Central memory CD8-positive, alpha-beta T cell (primary cell): Measurements from ENCODE around the gene SOBP.

Source experiments
- ATAC-seq: fragments of 150-1000 bp; cut with Tn5 transposase; replicated peaks from 2 replicates; pipeline ENCODE4 v1.10.0; 2022; ENCODE audit warnings: mild to moderate bottlenecking, moderate FRiP score, moderate number of reproducible peaks; ENCODE audit not compliant: poor library complexity, severe bottlenecking; ENCODE audit errors: extremely low read depth
- DNase-seq, 2 donors: peaks; one replicate each; pipeline ENCODE4 v3.0.0; 2021; ENCODE audit warnings: low spot score in 2 of 2
- H3K27ac Mint-ChIP-seq: one replicate; pipeline ENCODE4 v1.8.0; 2022; ENCODE audit warnings: low read depth, mild to moderate bottlenecking, moderate library complexity, mixed read lengths
- H3K27me3 Mint-ChIP-seq: one replicate; pipeline ENCODE4 v1.8.0; 2022; ENCODE audit warnings: mixed read lengths
- H3K36me3 Mint-ChIP-seq: one replicate; pipeline ENCODE4 v1.8.0; 2022; ENCODE audit warnings: mild to moderate bottlenecking, moderate library complexity, mixed read lengths; ENCODE audit not compliant: insufficient read depth
- H3K4me1 Mint-ChIP-seq: one replicate; pipeline ENCODE4 v1.8.0; 2022; ENCODE audit warnings: mixed read lengths
- H3K4me3 Mint-ChIP-seq: one replicate; pipeline ENCODE4 v1.8.0; 2022; ENCODE audit warnings: mild to moderate bottlenecking, moderate library complexity, mixed read lengths
- H3K9me3 Mint-ChIP-seq: one replicate; pipeline ENCODE4 v1.8.0; 2022; ENCODE audit warnings: mixed read lengths

The SOBP gene

DNA sequence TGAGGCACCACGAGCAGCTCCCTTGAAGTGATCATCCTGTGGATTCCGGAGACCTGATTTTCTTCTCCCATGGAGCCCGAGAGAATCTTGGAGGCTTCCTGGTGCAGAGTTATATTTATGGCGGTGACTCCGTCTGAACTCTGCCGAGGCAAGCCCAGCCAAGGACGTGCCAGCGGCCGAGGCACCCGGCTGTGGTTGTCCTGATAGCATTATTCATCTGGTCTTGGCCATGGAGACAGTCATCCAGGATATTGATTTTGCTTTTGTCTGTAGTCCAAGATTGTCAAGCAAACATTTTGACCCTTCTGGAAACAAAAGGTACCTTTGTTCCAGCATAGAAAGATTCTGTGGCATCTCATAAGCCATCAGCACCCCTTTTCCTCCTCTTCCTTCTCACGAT lies 170.9 kb downstream of the SOBP start:
- peaks cover 1% of the 10 kb centered on the region for H3K36me3 Mint-ChIP-seq
- no peak overlapping the region for H3K4me3 Mint-ChIP-seq
- DNase-seq (no peak), ATAC-seq (no peak)
- no peak overlapping the region for H3K27ac Mint-ChIP-seq
- no peaks in the 10 kb centered on the region for H3K9me3 Mint-ChIP-seq
- H3K4me1 Mint-ChIP-seq: peaks cover 18% of the 10 kb centered on the region
- peaks cover 20% of the 10 kb centered on the region for H3K27me3 Mint-ChIP-seq

DNA sequence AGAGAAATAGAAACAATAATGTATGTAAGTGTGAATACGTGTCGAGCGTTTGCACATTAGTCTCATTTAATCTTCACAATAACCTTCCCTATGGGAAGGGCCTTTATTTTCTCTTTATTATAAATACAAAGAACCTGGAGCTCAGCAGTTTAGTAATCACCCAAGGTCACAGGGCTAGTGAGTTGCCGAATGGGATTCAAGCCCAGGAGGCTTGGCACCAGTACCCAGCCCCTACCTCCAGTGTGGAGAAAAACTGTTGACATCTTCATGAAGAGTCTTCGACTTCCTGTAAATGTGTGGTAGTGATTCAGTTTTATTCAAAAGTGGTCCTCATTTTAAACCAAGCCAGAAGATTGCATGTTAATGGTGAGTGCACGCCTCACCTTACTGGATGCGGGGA lies 171.4 kb downstream of the SOBP start:
- ATAC-seq (no peak), DNase-seq (no peak)
- peaks cover 1% of the 10 kb centered on the region for H3K36me3 Mint-ChIP-seq
- H3K4me1 Mint-ChIP-seq: peaks cover 13% of the 10 kb centered on the region
- H3K4me3 Mint-ChIP-seq: no peak overlapping the region
- H3K27me3 Mint-ChIP-seq: peaks cover 20% of the 10 kb centered on the region
- H3K27ac Mint-ChIP-seq: no peak overlapping the region
- H3K9me3 Mint-ChIP-seq: no peaks in the 10 kb centered on the region

DNA sequence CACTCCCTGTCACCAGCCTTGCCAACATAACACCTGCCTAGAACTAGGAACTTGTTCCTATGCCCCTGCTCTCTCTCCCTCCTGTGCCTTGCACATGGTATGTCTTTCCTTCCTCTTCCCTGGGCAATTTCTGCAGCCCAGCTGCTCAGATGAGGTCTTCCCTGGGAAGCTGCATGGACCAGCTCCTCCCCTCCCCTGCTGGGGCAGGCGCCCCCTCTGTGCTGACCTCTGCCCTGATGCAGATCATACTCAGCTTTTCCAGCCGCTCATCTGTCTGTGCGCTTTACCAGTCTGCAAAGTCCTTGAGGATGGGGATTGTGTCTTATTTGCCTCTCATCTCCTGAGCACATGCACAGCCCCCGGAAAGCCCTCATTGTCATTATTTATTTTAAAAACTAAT lies 172.4 kb downstream of the SOBP start:
- no peaks in the 10 kb centered on the region for H3K9me3 Mint-ChIP-seq
- peaks cover 12% of the 10 kb centered on the region for H3K4me1 Mint-ChIP-seq
- peaks cover 4% of the 10 kb centered on the region for H3K36me3 Mint-ChIP-seq
- H3K27me3 Mint-ChIP-seq: peaks cover 20% of the 10 kb centered on the region
- ATAC-seq (no peak), DNase-seq (no peak)
- no peak overlapping the region for H3K27ac Mint-ChIP-seq
- no peak overlapping the region for H3K4me3 Mint-ChIP-seq

DNA sequence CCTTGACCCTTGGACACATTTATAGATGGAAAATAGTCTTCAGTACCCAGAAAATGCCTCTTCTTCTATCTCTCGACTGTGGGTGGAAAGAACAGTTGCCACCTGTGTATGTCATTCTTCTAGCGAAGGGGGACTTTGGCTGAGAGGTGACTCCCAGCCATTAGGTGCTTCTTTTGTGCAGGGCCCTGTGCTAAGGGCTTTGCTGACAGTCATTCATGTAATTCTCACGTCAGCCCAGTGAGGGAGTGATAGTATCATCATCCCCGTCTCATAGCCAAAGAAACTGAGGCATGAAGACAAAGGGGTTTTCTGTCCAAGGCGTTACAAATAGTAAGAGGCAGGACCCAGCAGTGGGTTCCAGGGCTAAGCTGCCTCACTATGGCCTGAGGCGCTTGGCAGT lies 173.4 kb downstream of the SOBP start:
- Mint-ChIP-seq H3K27me3 (peaks cover 20% of the 10 kb centered on the region), H3K4me1 (peaks cover 3% of the 10 kb centered on the region), H3K27ac (no peak overlapping the region), H3K9me3 (no peaks in the 10 kb centered on the region), H3K4me3 (no peak overlapping the region), H3K36me3 (peaks cover 4% of the 10 kb centered on the region)
- DNase-seq: no peak
- no peak for ATAC-seq

DNA sequence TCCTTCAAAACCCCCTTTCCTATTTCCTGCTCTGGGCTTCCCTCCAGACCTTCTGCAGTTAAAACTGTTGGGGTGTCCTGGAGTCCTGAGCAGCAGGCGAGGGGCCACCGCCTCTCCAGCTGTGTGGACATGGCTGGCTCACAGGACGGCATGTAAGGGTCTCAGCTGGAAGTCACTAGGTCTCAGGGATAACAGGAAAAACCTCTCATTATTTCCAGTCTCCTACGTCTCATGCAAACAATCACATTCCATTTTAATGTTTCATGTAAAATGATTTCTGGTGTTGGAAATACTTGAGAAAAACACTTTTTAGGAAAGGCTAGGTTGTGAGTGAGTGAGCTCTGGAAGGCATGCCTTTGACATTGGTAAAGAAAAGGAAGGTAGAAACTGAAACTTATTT lies 175.5 kb downstream of the SOBP start:
- H3K4me1 Mint-ChIP-seq: peaks cover 9% of the 10 kb centered on the region
- no peak overlapping the region for H3K27ac Mint-ChIP-seq
- peaks cover 20% of the 10 kb centered on the region for H3K27me3 Mint-ChIP-seq
- no peak overlapping the region for H3K4me3 Mint-ChIP-seq
- no peaks in the 10 kb centered on the region for H3K9me3 Mint-ChIP-seq
- peaks cover 4% of the 10 kb centered on the region for H3K36me3 Mint-ChIP-seq
- ATAC-seq (no peak), DNase-seq (no peak)

DNA sequence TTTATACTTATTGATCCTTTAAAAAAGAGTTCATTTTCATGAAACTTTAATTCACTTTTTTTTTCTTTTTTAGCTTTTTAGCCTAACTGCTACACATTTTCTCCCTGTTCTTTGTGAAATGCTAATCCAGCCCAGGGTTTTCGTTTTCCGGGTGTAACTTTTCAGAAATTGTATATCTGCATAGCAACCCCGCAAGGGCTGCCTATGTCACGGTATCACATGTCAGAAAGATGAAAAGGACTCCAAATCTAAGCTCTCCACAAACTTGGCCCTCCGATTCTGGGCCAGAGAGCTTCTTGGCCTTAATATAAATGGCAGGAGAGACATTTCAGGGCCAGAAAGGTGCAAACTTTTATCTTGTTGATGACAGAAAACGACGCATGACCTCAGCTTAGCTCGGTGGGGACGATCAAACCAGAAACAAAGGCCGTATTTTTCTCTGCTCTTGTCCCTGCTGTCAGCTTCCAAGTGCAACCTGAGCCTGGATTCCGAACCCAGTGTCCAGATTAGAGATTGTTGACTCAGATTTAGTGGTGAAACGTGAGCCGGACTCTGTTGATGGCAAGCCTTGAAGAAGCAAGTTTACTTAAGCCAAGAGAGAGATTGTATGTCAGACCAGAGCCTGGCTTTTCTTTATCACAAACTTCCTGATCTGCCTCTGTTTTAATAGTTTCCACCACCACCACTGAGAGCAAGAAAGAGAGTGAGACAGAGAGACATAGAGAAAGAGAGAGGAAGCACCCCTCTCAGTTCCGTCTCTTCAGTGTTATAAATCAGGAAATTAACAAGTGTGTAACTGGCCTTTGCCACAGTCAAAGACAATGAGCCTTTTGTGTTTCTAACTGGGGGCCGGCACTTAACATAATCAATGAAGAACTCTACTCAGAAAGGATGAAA lies 176.4 kb downstream of the SOBP start:
- H3K9me3 Mint-ChIP-seq: no peaks in the 10 kb centered on the region
- H3K27me3 Mint-ChIP-seq: peaks cover 20% of the 10 kb centered on the region
- no peak overlapping the region for H3K4me3 Mint-ChIP-seq
- peaks cover 4% of the 10 kb centered on the region for H3K36me3 Mint-ChIP-seq
- DNase-seq (no peak), ATAC-seq (no peak)
- H3K27ac Mint-ChIP-seq: no peak overlapping the region
- H3K4me1 Mint-ChIP-seq: peaks cover 9% of the 10 kb centered on the region

DNA sequence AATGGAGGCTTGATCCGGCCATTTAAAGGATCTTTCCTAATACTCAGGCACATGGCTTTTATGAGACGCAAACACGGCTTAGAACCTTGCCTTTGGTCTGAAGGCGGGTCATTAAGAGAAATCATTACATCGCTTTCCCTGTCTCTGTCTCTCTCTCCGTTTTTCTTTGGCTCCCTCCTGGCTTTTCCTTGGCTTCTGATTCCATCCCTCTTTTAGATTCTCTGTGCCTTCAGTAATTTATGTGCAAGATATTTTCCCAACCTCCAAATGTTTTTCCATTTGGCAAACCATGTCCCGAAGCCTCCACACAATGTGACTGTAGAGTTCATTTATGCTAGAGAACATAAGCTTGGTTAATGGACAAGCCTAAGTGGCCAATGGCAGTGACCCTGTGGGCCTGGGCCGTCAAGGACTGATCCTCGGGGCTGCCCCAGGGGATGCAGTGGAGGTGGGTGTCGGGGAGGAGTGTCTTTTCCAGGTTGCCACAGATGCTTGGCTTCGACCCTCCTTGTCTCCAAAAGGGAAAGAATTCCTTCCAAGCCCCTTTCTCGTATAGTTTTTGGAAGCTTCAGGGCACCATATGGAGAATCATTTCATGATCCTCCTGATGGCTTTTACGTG lies 177.2 kb downstream of the SOBP start:
- DNase-seq (no peak), ATAC-seq (no peak)
- Mint-ChIP-seq H3K36me3 (peaks cover 4% of the 10 kb centered on the region), H3K27me3 (peaks cover 19% of the 10 kb centered on the region), H3K4me1 (peaks cover 9% of the 10 kb centered on the region), H3K9me3 (no peaks in the 10 kb centered on the region), H3K4me3 (no peak overlapping the region), H3K27ac (no peak overlapping the region)

- Mint-ChIP-seq H3K4me3 (no peak overlapping the region), H3K27ac (no peak overlapping the region), H3K36me3 (peaks cover 4% of the 10 kb centered on the region), H3K27me3 (peaks cover 12% of the 10 kb centered on the region), H3K4me1 (peaks cover 9% of the 10 kb centered on the region), H3K9me3 (no peaks in the 10 kb centered on the region)
- DNase-seq (no peak), ATAC-seq (no peak)
These were observed 177.9 kb downstream of the SOBP start for GRCh38 chr6:107667790-107668189.

GRCh38 chr6:107668743-107669474 lies 179.0 kb downstream of the SOBP start:
- Mint-ChIP-seq H3K9me3 (no peaks in the 10 kb centered on the region), H3K4me1 (peaks cover 9% of the 10 kb centered on the region), H3K27me3 (peaks cover under 1% of the 10 kb centered on the region), H3K4me3 (no peak overlapping the region), H3K27ac (no peak overlapping the region), H3K36me3 (peaks cover 4% of the 10 kb centered on the region)
- ATAC-seq (peak; percentile 68), DNase-seq (no peak)

DNA sequence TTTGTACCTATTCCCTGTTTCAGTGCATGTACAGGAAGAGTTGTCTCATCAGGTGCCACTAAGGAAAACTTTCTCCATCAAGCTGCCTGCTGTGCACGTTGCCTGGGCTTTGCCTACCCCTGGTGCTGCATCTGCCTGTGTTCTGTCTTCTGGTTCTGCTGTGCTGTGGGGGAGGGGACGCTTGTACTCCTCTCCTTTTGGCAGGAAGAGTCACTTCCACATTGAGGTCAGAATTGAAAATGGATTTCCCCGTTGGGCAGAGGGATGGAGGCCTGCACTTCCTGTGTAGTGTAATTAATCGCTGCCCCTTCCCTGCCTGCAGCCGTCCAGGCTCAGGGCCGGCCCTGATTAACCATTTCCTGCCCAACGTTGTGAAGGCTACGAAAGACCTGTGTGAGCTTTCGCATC lies 180.9 kb downstream of the SOBP start:
- ATAC-seq: no peak
- no peak overlapping the region for H3K27ac Mint-ChIP-seq
- H3K36me3 Mint-ChIP-seq: peaks cover 2% of the 10 kb centered on the region
- H3K9me3 Mint-ChIP-seq: no peaks in the 10 kb centered on the region
- no peak overlapping the region for H3K4me3 Mint-ChIP-seq
- H3K4me1 Mint-ChIP-seq: peaks cover 17% of the 10 kb centered on the region
- H3K27me3 Mint-ChIP-seq: no peaks in the 10 kb centered on the region
- DNase-seq: no peak

GRCh38 chr6:107673076-107673494 lies 183.2 kb downstream of the SOBP start:
- Mint-ChIP-seq H3K27ac (no peak overlapping the region), H3K9me3 (no peaks in the 10 kb centered on the region), H3K4me1 (peaks cover 17% of the 10 kb centered on the region), H3K27me3 (no peaks in the 10 kb centered on the region), H3K36me3 (no peaks in the 10 kb centered on the region), H3K4me3 (no peak overlapping the region)
- ATAC-seq: no peak
- DNase-seq: no peak

- H3K9me3 Mint-ChIP-seq: no peaks in the 10 kb centered on the region
- H3K27ac Mint-ChIP-seq: peak overlapping the region; percentile 95
- H3K4me3 Mint-ChIP-seq: peak overlapping the region; percentile 45
- peaks cover 8% of the 10 kb centered on the region for H3K4me1 Mint-ChIP-seq
- ATAC-seq (peak; percentile 95), DNase-seq (peak; percentile 77 to 80)
- H3K27me3 Mint-ChIP-seq: no peaks in the 10 kb centered on the region
- H3K36me3 Mint-ChIP-seq: no peaks in the 10 kb centered on the region
These were observed 185.2 kb downstream of the SOBP start for GRCh38 chr6:107674995-107675738.
